Nephron progenitor cell (in vitro differentiated cells): Measurements from ENCODE around the gene HMG20A.

Experiments used
- DNase-seq: peaks from one replicate; pipeline ENCODE4 v3.0.0; 2021
- H3K27ac Mint-ChIP-seq: 2 replicates; pipeline ENCODE4 v1.8.0; 2021; ENCODE audit warnings: mild to moderate bottlenecking, moderate library complexity, mixed read lengths
- H3K27me3 Mint-ChIP-seq: 2 replicates; pipeline ENCODE4 v1.8.0; 2021; ENCODE audit warnings: mild to moderate bottlenecking, low read depth, mixed read lengths; ENCODE audit not compliant: poor library complexity
- H3K36me3 Mint-ChIP-seq: 2 replicates; pipeline ENCODE4 v1.8.0; 2021; ENCODE audit warnings: low read depth, mixed read lengths
- H3K4me1 Mint-ChIP-seq: 2 replicates; pipeline ENCODE4 v1.8.0; 2021; ENCODE audit warnings: mixed read lengths
- H3K4me3 Mint-ChIP-seq: 2 replicates; pipeline ENCODE4 v1.8.0; 2021; ENCODE audit warnings: mild to moderate bottlenecking, moderate library complexity, mixed read lengths
- H3K9me3 Mint-ChIP-seq: 2 replicates; pipeline ENCODE4 v1.8.0; 2021; ENCODE audit warnings: mild to moderate bottlenecking, moderate library complexity, mixed read lengths
- CTCF ChIP-seq: fragments of 200-600 bp; sonication (generic); IDR thresholded peaks from 2 replicates; pipeline ENCODE4 v1.5.0; 2021; ENCODE audit warnings: antibody characterized with exemption

HMG20A gene

GRCh38 chr15:77446840-77447390 lies 26.2 kb downstream of the HMG20A start:
- Mint-ChIP-seq H3K27me3 (no peaks in the 10 kb centered on the region), H3K36me3 (peaks cover 46% of the 10 kb centered on the region), H3K4me3 (no peak overlapping the region), H3K27ac (no peak overlapping the region), H3K9me3 (peaks cover 5% of the 10 kb centered on the region), H3K4me1 (peaks cover 54% of the 10 kb centered on the region)
- no peak for TF ChIP-seq CTCF
- DNase-seq: no peak

GRCh38 chr15:77454265-77454664 lies 33.6 kb downstream of the HMG20A start:
- no peaks in the 10 kb centered on the region for H3K27me3 Mint-ChIP-seq
- peaks cover 5% of the 10 kb centered on the region for H3K9me3 Mint-ChIP-seq
- H3K4me1 Mint-ChIP-seq: peaks cover 12% of the 10 kb centered on the region
- TF ChIP-seq CTCF: no peak
- DNase-seq: no peak
- H3K36me3 Mint-ChIP-seq: peaks cover 37% of the 10 kb centered on the region
- no peak overlapping the region for H3K27ac Mint-ChIP-seq
- H3K4me3 Mint-ChIP-seq: no peak overlapping the region

- Mint-ChIP-seq H3K9me3 (peaks cover 5% of the 10 kb centered on the region), H3K4me1 (peaks cover 7% of the 10 kb centered on the region), H3K4me3 (no peak overlapping the region), H3K27ac (no peak overlapping the region), H3K27me3 (no peaks in the 10 kb centered on the region), H3K36me3 (peaks cover 37% of the 10 kb centered on the region)
- DNase-seq: no peak
- TF ChIP-seq CTCF: no peak
These were observed 34.3 kb downstream of the HMG20A start for GRCh38 chr15:77454951-77455350.

DNA sequence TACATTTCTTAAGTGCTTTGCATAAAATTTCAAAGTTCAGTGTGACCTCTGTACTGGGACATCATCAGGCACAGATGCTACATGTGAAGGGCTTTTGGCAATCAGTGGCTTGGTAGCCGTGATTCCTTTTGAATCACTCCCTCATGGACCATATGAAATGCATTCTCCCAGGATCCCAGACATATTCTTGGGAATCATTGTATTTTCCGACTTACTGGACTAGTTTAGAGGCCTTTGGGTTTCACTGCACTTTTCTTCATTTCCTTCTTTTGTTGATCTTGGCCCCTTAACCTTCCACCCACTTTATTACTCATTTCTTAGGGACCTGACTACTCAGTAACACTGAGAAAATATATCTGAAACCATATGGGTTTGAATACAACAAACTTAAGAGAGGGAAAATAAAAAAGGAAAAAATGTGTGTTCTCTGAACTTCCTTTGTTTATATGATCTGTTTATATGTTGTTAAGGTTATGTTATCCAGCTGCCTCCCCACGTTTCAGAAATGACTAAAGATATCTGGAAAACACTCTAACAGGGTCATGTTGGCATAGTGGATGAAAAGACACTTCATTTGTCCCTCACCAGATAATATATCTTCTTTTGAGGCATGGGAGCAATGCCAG lies 35.1 kb downstream of the HMG20A start:
- Mint-ChIP-seq H3K4me3 (no peak overlapping the region), H3K27ac (no peak overlapping the region), H3K9me3 (peaks cover 5% of the 10 kb centered on the region), H3K27me3 (no peaks in the 10 kb centered on the region), H3K36me3 (peaks cover 36% of the 10 kb centered on the region), H3K4me1 (peaks cover 12% of the 10 kb centered on the region)
- no peak for TF ChIP-seq CTCF
- no peak for DNase-seq

DNA sequence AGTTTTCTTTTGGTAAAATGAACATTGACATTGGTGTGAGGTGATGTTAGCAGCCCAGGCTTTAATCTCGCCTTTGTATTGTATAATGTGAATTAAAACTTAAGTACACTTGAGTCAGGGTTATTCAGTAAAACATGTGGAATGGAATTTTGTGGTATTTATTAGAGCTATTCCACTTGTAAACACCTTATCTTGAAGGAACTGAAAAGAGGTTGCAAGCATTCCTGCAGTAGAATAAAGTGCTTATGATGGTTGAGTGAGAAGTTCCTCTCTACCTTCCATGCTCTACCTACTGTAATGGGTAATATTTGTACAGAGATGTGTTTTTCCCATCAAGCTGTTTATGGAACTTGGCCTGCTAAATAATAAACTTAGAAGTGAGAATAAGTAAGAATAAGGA lies 36.1 kb downstream of the HMG20A start:
- H3K4me1 Mint-ChIP-seq: peaks cover 17% of the 10 kb centered on the region
- no peak for DNase-seq

More for the DNA sequence above, 36.1 kb downstream of the HMG20A start:
- Mint-ChIP-seq H3K27ac (no peak overlapping the region), H3K4me3 (no peak overlapping the region), H3K36me3 (peaks cover 34% of the 10 kb centered on the region), H3K27me3 (no peaks in the 10 kb centered on the region), H3K9me3 (no peaks in the 10 kb centered on the region)
- TF ChIP-seq CTCF: no peak
